GM19043 (cell line): ENCODE results near the gene DNASE1L1.
"Not testable (repeated sequence)": the region's sequence is repeated elsewhere in the genome, so short reads cannot be mapped to it uniquely, and the experiment has no call there.

Experiments
- ATAC-seq: cut with Tn5 transposase; IDR thresholded peaks from one replicate; pipeline ENCODE4 v1.9.1; 2021; ENCODE audit warnings: low read depth; ENCODE audit not compliant: unreplicated experiment

Gene DNASE1L1

GRCh38 chrX:154408659-154409221, 314 bp downstream of the DNASE1L1 start:
- peak; percentile 23 for ATAC-seq

- no peak for ATAC-seq
Observed at GRCh38 chrX:154404625-154405192, 4.3 kb downstream of the DNASE1L1 start.

DNA sequence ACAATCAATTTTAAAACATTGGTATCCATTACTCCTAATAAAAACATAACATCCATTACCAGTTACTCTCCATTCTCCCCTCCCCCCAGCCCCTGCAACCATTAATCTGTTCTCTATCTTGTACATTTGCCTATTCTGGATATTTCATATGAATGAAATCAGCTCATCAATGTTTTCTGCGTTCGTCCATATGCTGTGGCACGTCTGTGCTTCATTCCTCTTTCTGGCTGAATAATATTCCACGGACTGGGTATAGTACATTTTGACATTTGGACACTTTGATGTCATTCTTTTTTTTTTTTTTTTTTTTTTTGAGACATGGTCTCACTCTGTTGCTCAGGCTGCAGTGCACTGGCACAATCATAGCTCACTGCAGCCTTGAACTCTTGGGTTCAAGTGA, 5.2 kb downstream of the DNASE1L1 start:
- no peak for ATAC-seq

DNA sequence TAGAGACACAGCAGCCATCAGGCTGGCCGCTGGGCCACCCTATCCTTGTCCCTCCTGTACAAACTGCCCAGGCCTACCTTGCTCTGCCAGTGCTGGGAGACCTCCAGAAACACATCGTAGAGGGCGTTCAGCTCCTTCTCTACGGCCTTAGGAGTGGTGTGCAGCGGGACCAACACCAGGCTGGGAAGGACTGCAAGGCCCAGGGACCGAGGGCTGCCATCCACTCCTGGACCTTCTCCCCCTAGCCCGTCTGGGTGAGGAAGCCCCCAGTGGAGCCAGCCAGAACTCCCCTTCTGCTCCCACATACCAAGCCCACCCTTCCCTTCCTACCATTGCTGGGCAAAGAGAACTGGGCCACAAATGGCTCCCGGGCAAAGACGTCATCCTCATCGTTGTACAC, 5.9 kb downstream of the DNASE1L1 start:
- no peak for ATAC-seq

GRCh38 chrX:154402622-154403127, 6.4 kb downstream of the DNASE1L1 start:
- ATAC-seq, result no peak

- ATAC-seq, result no peak
Observed at GRCh38 chrX:154401918-154402621, 7.0 kb downstream of the DNASE1L1 start.

GRCh38 chrX:154401045-154401799, 7.8 kb downstream of the DNASE1L1 start:
- ATAC-seq, result no peak

GRCh38 chrX:154400369-154400817, 8.7 kb downstream of the DNASE1L1 start:
- not testable (repeated sequence) for ATAC-seq

DNA sequence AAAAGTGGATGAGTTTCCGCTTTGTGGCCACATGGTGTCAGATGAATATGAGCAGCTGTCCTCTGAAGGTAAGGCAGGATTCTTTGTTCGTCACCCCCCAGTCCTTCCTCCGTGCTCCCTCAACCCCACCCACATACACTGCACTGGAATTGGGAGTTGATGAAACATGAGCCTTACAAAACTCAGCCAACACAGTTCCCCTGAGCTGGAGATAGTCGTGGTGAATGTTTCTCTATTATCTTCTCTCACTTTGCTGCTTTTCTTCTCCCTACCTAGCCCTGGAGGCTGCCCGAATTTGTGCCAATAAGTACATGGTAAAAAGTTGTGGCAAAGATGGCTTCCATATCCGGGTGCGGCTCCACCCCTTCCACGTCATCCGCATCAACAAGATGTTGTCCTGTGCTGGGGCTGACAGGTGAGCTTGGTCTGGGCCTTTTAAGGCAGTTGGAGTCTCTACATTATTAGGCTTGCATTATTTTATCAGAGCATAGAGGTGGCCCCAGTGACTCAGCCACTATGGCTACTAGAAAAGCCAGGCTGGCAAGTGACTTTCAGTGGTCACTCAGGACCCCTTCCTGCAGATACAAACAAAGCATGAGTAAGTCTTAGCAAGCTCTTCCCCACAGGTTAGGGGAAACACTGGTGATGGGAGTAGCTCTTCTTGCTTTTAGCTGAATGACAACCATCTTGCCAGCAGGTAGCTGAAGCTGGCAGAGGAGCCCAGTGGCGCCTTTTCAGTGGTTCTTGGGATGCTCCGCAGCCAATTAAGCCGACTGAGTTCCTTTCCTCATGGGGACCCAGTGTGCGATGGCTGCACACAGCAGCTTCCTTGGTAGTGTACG, 9.3 kb downstream of the DNASE1L1 start:
- ATAC-seq, result no peak

DNA sequence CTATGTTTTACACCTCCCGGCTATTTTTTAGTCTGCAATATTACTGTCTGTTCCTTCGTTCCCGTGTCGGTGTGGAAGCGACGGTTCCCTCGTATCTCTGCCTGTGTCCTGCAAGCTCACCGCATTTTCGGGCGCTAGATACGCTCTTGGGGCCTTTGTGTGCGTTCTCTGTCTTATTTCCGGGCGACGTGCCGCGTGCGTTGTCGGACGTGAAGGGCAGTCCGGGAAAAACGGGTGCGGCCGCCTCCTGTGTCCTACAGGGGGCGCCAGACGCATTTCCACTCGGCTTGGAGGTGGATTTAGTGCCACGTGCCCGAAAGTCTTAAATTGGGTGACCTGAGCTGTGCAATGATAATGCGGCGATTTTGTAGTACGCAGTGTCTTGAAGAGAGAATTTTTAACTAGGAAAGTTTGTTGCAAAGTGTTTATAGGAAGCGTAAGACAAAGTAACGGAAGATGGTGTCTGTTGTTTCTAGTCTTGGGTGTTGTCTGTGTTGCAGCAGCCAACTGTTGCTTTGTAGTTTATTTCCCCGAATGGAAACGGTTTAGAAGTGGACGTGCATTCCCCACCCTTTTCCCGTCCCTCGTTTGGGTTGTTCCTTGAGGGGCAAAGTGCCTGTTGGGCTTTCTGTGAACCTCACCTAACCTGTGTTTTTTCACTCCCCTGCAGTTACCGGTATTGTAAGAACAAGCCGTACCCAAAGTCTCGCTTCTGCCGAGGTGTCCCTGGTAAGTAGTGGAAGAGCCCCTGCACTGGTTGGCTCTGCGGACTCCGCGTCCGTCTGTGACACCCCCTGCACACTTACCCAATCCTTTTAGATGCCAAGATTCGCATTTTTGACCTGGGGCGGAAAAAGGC, 10.2 kb downstream of the DNASE1L1 start:
- no peak for ATAC-seq

- peak; percentile 73 for ATAC-seq
Observed at GRCh38 chrX:154397888-154398667, 11.0 kb downstream of the DNASE1L1 start, which contains the start of gene RPL10. Gene RPL10, plus strand, starts transcription at chrX:154398377. Its CDS starts 143 bp downstream, at chrX:154398520.

DNA sequence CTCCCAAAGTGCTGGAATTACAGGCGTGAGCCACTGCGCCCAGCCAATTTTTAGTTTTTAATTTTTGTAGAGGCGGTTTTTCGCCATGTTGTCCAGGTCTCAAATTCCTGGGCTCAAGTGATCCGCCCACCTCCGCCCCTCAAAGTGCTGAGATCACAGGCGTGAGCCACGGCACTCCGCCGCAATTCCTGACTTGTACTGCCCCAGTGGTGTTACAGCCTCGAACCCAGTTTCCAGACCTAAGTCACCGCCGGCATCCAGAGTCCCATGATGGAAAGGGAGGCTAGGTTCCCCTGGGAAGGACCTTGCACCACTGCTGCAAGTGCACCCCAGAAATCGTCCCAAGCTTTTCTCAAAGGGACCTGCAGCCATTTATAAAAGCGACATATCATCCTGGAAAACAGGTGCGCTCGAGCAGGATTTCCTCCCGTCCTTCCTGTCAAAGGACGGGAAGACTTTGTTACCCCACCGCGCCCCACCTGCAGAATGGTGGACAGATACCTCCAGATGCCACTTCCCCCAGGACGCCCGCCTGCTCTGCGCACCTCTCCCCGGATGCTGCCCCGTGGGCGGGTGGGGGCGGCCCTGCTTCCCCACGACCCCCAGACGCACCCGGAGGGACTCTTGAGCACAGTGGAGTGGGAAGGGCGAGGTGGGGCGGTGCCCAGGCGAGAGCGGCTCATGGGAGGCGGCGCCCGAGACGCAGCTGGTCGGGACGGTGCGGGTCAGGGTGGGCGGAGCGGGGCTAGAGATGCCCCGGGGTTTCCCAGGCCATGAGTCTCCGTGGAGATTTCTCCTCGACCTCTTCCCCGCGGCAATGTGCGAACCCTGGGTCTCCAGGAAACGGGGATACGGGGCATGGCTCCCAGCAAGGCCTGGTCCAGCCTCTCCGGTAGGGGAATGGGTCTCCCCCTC, 11.8 kb downstream of the DNASE1L1 start:
- peak; percentile 51 for ATAC-seq

DNA sequence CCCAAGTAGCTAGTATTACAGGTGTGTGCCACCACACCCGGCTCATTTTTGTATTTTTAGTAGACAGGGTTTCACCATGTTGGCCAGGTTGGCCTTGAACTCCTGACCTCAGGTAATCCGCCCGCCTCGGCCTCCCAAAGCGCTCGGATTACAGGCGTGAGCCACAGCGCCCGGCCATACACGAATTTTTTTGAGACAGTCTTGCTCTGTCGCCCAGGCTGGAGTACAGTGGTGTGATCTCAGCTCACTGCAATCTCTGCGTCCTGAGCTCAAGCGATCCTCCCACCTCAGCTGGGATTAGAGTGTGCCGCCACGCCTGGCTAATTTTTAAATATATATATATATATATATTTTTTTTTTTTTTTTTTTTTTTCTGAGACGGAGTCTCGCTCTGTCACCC, 12.7 kb downstream of the DNASE1L1 start:
- not testable (repeated sequence) for ATAC-seq

DNA sequence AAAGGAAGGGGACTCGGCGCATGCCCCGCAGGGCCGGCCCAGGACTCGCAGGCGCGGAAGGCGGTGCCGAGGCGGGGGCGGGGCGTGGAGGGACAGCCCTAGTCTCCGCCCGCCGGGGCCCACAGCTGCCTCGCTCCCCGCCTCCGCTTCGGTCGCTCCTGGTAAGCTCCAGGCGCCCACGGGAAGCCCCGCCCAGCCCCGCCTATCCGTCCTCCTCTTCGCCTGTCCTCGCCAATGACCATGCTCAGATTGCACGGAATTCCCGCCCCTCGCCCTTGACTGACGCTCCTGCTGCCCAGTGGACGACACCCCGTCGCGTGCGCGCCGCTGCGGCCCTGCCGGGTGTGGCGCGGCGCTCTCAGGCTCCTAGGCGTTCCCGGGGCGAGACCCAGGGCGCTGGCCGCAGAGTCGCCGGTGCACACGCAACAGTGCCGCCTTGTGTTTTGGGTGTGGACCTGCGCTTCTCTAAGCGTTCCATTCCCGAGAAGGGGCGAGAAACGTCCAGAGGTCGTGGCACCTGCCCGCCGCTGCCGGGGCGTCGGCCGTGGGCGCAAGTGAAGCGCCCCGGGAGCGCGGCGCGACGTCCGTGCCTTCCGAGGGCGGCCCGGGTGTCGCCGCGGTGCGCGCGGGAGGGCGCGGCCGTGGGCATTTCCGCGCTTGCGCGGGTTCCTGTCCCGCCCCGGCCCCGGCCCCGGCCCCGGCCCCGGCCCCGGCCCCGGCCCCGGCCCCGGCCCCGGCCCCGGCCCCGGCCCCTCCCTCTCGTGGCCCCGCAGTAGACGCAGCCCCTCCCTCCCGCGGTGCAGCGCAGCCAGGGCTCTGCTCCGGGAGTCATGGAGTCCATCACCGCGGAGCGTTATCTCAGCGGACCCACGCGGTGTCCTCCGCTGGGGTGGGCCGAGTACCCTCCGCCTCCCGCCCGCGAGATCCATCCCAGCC, 19.0 kb downstream of the DNASE1L1 start:
- peak; percentile 65 for ATAC-seq

- ATAC-seq, result not testable (repeated sequence)
Observed at GRCh38 chrX:154388649-154389048, 20.4 kb downstream of the DNASE1L1 start.

GRCh38 chrX:154388094-154388493, 21.0 kb downstream of the DNASE1L1 start:
- peak; percentile 23 for ATAC-seq
